IMR-90 (cell line): ENCODE measurements around the gene SMC1B. TPM values are rescaled to one million over a fixed set of nuclear protein-coding genes. Genes with fewer than 3 reads are reported as not detected.

ENCODE experiments used
- ATAC-seq: fragments of 200-7000 bp; cut with Tn5 transposase; 2 replicates; pipeline ENCODE4 v1.9.1; 2020; ENCODE audit warnings: low read depth, mild to moderate bottlenecking, moderate library complexity
- BruUV-seq: library from RNA; stranded (reverse); fragments of 400-500 nt; replicated peaks from 2 replicates; lab custom pipeline; 2021; lab: Mats Ljungman, UMichigan
- CTCF ChIA-PET: fragments of 300-600 bp; formaldehyde crosslinking; extraction: SDS; loops from one replicate; lab custom pipeline; 2021; ENCODE audit warnings: antibody characterized with exemption; lab: Yijun Ruan, JAX
- POLR2A ChIA-PET: fragments of 300-600 bp; sonication (Branson Sonifier 250); formaldehyde crosslinking; loops from one replicate; lab custom pipeline; 2022; ENCODE audit warnings: antibody characterized with exemption; ENCODE audit not compliant: unreplicated experiment; lab: Charles Lee
- DNase-seq: peaks from one replicate; pipeline ENCODE4 v3.0.0; 2013
- H2AFZ ChIP-seq: replicated peaks from 2 replicates; pipeline ENCODE3; 2013; ENCODE audit warnings: low read length, mild to moderate bottlenecking; ENCODE audit not compliant: poor library complexity
- H2AK5ac ChIP-seq: 2 replicates; pipeline ENCODE4 v1.6.1; 2013; ENCODE audit warnings: low read depth, low read length, inconsistent platforms
- H2AK9ac ChIP-seq: replicated peaks from 2 replicates; pipeline ENCODE3; 2013; ENCODE audit warnings: mild to moderate bottlenecking, low read depth, low read length, moderate library complexity; ENCODE audit not compliant: poor library complexity
- H2BK120ac ChIP-seq: 2 replicates; pipeline ENCODE4 v1.6.1; 2013; ENCODE audit warnings: low read depth, low read length, inconsistent platforms
- H2BK15ac ChIP-seq: 3 replicates; pipeline ENCODE4 v1.6.1; 2013; ENCODE audit warnings: low read depth, low read length, inconsistent platforms
- H2BK20ac ChIP-seq: 2 replicates; pipeline ENCODE4 v1.6.1; 2013; ENCODE audit warnings: low read depth, mild to moderate bottlenecking, inconsistent platforms, low read length, moderate library complexity
- H2BK5ac ChIP-seq: 2 replicates; pipeline ENCODE4 v1.6.1; 2013; ENCODE audit warnings: mild to moderate bottlenecking, low read depth, low read length, inconsistent platforms; ENCODE audit not compliant: poor library complexity, severe bottlenecking
- H3K14ac ChIP-seq: replicated peaks from 2 replicates; pipeline ENCODE4 v1.6.1; 2013; ENCODE audit warnings: low read depth, low read length, inconsistent platforms
- H3K18ac ChIP-seq: 2 replicates; pipeline ENCODE4 v1.6.1; 2013; ENCODE audit warnings: low read depth, low read length, control low read depth
- H3K23ac ChIP-seq: 2 replicates; pipeline ENCODE4 v1.6.1; 2013; ENCODE audit warnings: low read depth, low read length, inconsistent platforms
- H3K27ac ChIP-seq: 2 replicates; pipeline ENCODE4 v1.5.1; 2013; ENCODE audit warnings: mild to moderate bottlenecking, control low read depth, low read length; ENCODE audit not compliant: insufficient read depth
- H3K27me3 ChIP-seq: 2 replicates; pipeline ENCODE4 v1.6.1; 2013; ENCODE audit warnings: low read length; ENCODE audit not compliant: control insufficient read depth, insufficient read depth
- H3K36me3 ChIP-seq: 2 replicates; pipeline ENCODE4 v1.6.1; 2013; ENCODE audit warnings: low read length, mixed read lengths; ENCODE audit not compliant: control insufficient read depth, insufficient read depth
- H3K4ac ChIP-seq: 2 replicates; pipeline ENCODE4 v1.6.1; 2013; ENCODE audit warnings: low read depth, low read length, inconsistent platforms
- H3K4me1 ChIP-seq: 2 replicates; pipeline ENCODE4 v1.6.1; 2013; ENCODE audit warnings: low read length, mixed read lengths; ENCODE audit not compliant: control insufficient read depth, insufficient read depth
- H3K4me2 ChIP-seq: 2 replicates; pipeline ENCODE4 v1.6.1; 2013; ENCODE audit warnings: low read depth, mild to moderate bottlenecking, control low read depth, low read length, moderate library complexity
- H3K4me3 ChIP-seq: 2 replicates; pipeline ENCODE4 v1.5.1; 2013; ENCODE audit warnings: low read depth, mild to moderate bottlenecking, control low read depth, low read length, moderate library complexity; ENCODE audit not compliant: insufficient read depth
- H3K56ac ChIP-seq: 2 replicates; pipeline ENCODE4 v1.6.1; 2013; ENCODE audit warnings: low read length, inconsistent platforms; ENCODE audit not compliant: insufficient read depth; ENCODE audit errors: extremely low read depth
- H3K79me1 ChIP-seq, 2 experiments: 2 replicates each; pipeline ENCODE4 v1.6.1; 2013; ENCODE audit warnings: low read length in 2 of 2, inconsistent platforms in 1 of 2, low read depth in 1 of 2
- H3K9ac ChIP-seq: 2 replicates; pipeline ENCODE4 v1.6.1; 2013; ENCODE audit warnings: low read depth, low read length, control low read depth
- H3K9me1 ChIP-seq: 2 replicates; pipeline ENCODE4 v1.6.1; 2013; ENCODE audit warnings: low read length, inconsistent platforms; ENCODE audit not compliant: insufficient read depth
- H3K9me3 ChIP-seq: 2 replicates; pipeline ENCODE4 v1.6.1; 2013; ENCODE audit warnings: low read length; ENCODE audit not compliant: control insufficient read depth, insufficient read depth
- H4K20me1 ChIP-seq: 2 replicates; pipeline ENCODE4 v1.6.1; 2013; ENCODE audit warnings: low read length, inconsistent platforms; ENCODE audit not compliant: insufficient read depth
- H4K5ac ChIP-seq: 2 replicates; pipeline ENCODE4 v1.6.1; 2013; ENCODE audit warnings: mild to moderate bottlenecking, low read depth, low read length, control low read depth
- H4K8ac ChIP-seq, 2 experiments: 2 replicates each; pipeline ENCODE4 v1.6.1; 2013; ENCODE audit warnings: low read depth in 2 of 2, low read length in 2 of 2, control low read depth in 1 of 2, inconsistent platforms in 1 of 2
- H4K91ac ChIP-seq: 2 replicates; pipeline ENCODE4 v1.6.1; 2013; ENCODE audit warnings: low read depth, low read length, inconsistent platforms; ENCODE audit not compliant: insufficient read depth
- RCOR1 ChIP-seq: IDR thresholded peaks from 2 replicates; pipeline ENCODE4 v1.6.1; 2012; ENCODE audit warnings: mild to moderate bottlenecking, low read length, improper control_type of control experiment; ENCODE audit not compliant: insufficient replicate concordance
- RFX5 ChIP-seq: IDR thresholded peaks from 2 replicates; pipeline ENCODE4 v1.8.0; 2012; ENCODE audit warnings: low read depth, mild to moderate bottlenecking, low read length, moderate library complexity
- WGBS, 2 experiments: methylation state at CpG; one replicate each; pipeline versions ENCODE4 v1.1.5 to v1.1.7; 2013; ENCODE audit warnings: missing lambda C conversion rate in 2 of 2; ENCODE audit not compliant: insufficient read length in 1 of 2; ENCODE audit errors: extremely low coverage in 2 of 2; 5-methylcytosine and 5-hydroxymethylcytosine counted together
- dilution Hi-C: fragments of 300-500 bp; cut with HindIII; formaldehyde crosslinking; loops from one replicate; pipeline ENCODE4 v1.14.3; 2018; ENCODE audit warnings: low sequenced_read_pairs; ENCODE audit not compliant: unreplicated experiment
- in situ Hi-C: fragments of 300-500 bp; cut with MboI; formaldehyde crosslinking; loops from 3 replicates; pipeline ENCODE4 v1.14.3; 2019; ENCODE audit warnings: low sequenced_read_pairs, inconsistent platforms, mixed read lengths
- intact Hi-C: fragments of 100-400 bp; cut with micrococcal nuclease; formaldehyde crosslinking; loops from 2 replicates; pipeline ENCODE4 v1.10.0; 2022
- polyA plus RNA-seq, 3 experiments: library from polyadenylated mRNA; depleted of rRNA; stranded (reverse); fragments of >200 nt; gene quantifications; 2 replicates each; pipeline ENCODE4 v1.2.3, GENCODE V29; 2012; ENCODE audit warnings: low replicate concordance in 1 of 3
- total RNA-seq: library from RNA; depleted of rRNA; stranded (reverse); fragments of >200 nt; gene quantifications from 2 replicates; pipeline ENCODE4 v1.2.3, GENCODE V29; 2012

Gene SMC1B
- total and polyA plus RNA-seq, 2 of the 4 experiments (the other 2 are of a cell fraction), result not detected

DNA sequence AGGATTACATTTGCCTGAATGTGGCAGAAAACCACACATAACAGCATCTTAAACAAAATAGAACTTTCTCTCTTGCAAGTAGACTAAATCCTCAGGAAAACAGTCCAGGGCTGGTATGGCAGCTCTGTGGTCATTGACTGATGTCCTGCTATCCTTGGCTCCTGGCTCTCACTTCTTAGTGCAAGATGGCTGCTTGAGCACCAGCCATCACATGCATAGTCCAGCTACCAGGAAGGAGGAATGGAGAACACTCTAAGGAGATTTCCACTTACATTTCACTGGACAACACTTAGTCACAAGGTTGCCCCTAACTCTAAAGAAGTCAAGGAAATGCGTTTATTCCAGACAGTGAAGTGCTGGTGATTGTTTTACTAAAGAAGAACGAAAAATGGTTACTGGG is 13.7 kb upstream of the SMC1B start:
- BruUV-seq, result no TSS peak
- Histone ChIP-seq H2BK15ac (no peak overlapping the region), H3K4me2 (no peak overlapping the region), H3K9me3 (peaks cover 3% of the 10 kb centered on the region), H3K4ac (no peak overlapping the region), H2AK9ac (no peak overlapping the region), H3K4me1 (no peaks in the 10 kb centered on the region), H4K5ac (no peak overlapping the region), H2AFZ (no peak overlapping the region), H3K27ac (no peak overlapping the region), H3K18ac (no peak overlapping the region), H2BK5ac (no peak overlapping the region), H3K56ac (no peak overlapping the region), H2AK5ac (no peak overlapping the region), H3K79me1 (no peaks in the 10 kb centered on the region), H3K23ac (no peak overlapping the region), H2BK120ac (no peak overlapping the region), H3K4me3 (no peak overlapping the region), H2BK20ac (no peak overlapping the region), H3K27me3 (peaks cover 19% of the 10 kb centered on the region; the same call in 1 of the 2 replicates), H4K8ac (no peak overlapping the region), H4K91ac (no peak overlapping the region), H3K36me3 (no peaks in the 10 kb centered on the region), H4K20me1 (no peaks in the 10 kb centered on the region), H3K14ac (no peak overlapping the region), H3K9ac (no peak overlapping the region), H3K9me1 (no peaks in the 10 kb centered on the region)
- TF ChIP-seq RFX5 (no peak), RCOR1 (peak; percentile 15)
- intact Hi-C loops (no loop called here), dilution Hi-C loops (no loop called here), in situ Hi-C loops (no loop called here)
- ChIA-PET CTCF (interaction anchor here (0.5 kb wide), 1 partner anchor 84 kb away, joined by 3 read pairs; no protein-coding TSS in a partner anchor), POLR2A (no interaction called here)
- no peak for DNase-seq
- WGBS, 2 experiments, result no CpG with 5 or more reads among the region's 2 CpGs
- no peak for ATAC-seq
